ENCODE measurements around the gene ACOT8.

DNA sequence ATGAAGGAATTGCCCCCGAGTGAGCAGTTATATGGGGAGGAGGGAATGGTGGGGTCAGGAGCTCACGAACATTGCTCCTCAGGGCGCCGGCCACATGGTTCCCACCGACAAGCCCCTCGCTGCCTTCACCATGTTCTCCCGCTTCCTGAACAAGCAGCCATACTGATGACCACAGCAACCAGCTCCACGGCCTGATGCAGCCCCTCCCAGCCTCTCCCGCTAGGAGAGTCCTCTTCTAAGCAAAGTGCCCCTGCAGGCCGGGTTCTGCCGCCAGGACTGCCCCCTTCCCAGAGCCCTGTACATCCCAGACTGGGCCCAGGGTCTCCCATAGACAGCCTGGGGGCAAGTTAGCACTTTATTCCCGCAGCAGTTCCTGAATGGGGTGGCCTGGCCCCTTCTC is 41.1 kb upstream of the ACOT8 start:
- TF ChIP-seq, protein P1, sequence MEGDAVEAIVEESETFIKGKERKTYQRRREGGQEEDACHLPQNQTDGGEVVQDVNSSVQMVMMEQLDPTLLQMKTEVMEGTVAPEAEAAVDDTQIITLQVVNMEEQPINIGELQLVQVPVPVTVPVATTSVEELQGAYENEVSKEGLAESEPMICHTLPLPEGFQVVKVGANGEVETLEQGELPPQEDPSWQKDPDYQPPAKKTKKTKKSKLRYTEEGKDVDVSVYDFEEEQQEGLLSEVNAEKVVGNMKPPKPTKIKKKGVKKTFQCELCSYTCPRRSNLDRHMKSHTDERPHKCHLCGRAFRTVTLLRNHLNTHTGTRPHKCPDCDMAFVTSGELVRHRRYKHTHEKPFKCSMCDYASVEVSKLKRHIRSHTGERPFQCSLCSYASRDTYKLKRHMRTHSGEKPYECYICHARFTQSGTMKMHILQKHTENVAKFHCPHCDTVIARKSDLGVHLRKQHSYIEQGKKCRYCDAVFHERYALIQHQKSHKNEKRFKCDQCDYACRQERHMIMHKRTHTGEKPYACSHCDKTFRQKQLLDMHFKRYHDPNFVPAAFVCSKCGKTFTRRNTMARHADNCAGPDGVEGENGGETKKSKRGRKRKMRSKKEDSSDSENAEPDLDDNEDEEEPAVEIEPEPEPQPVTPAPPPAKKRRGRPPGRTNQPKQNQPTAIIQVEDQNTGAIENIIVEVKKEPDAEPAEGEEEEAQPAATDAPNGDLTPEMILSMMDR (IDR thresholded peaks at IDR 0.05) = no peak
- no peak for TF ChIP-seq POLR2A (IDR thresholded peaks at IDR 0.05)
